DOHH2 (cell line): ENCODE measurements around the gene POR.

Experiments used
- CTCF ChIP-seq: fragments of 200-600 bp; sonication (generic); IDR thresholded peaks from one replicate; pipeline ENCODE4 v1.5.1; 2014; ENCODE audit warnings: antibody characterized with exemption, mild to moderate bottlenecking, low read depth, low read length; ENCODE audit not compliant: poor library complexity, severe bottlenecking
- EZH2phosphoT487 ChIP-seq: fragments of 200-600 bp; sonication (generic); IDR thresholded peaks from 2 replicates; pipeline ENCODE4 v1.6.1; 2017; ENCODE audit warnings: borderline replicate concordance, mild to moderate bottlenecking, antibody characterized with exemption, low read length, moderate library complexity, mixed read lengths

GRCh38 chr7:76002822-76003221, 87.9 kb downstream of the POR start:
- TF ChIP-seq CTCF: no peak
- no peak for TF ChIP-seq EZH2phosphoT487
